Measurements from ENCODE around the gene ATXN7. TPM values are rescaled to one million over a fixed set of nuclear protein-coding genes. Genes with fewer than 3 reads are reported as not detected.

The ATXN7 gene
- total and polyA plus RNA-seq, 2 of the 13 experiments (the other 11 are each of a cell fraction or from before 2014, with no cell fraction given), result 13.8 to 20.0 TPM

GRCh38 chr3:63967675-63968611 lies 104.3 kb downstream of the ATXN7 start (continued):
- TF ChIP-seq HMG20A (CRISPR knock-in tag; IDR thresholded peaks at IDR 0.05; ENCODE audit: borderline replicate concordance) (no peak), NFAT5 (CRISPR knock-in tag; IDR thresholded peaks at IDR 0.05) (no peak), CENPBD1 (CRISPR knock-in tag; IDR thresholded peaks at IDR 0.05; ENCODE audit: borderline replicate concordance, low read depth) (no peak), NFRKB (IDR thresholded peaks at IDR 0.05) (no peak), SP1 (IDR thresholded peaks at IDR 0.05) (no peak), SP1 (CRISPR knock-in tag; IDR thresholded peaks at IDR 0.05) (no peak), ZFP36 (IDR thresholded peaks at IDR 0.05; ENCODE audit: borderline replicate concordance, low read depth, low read length, partially characterized antibody) (no peak), PAWR (CRISPR knock-in tag; IDR thresholded peaks at IDR 0.05; ENCODE audit: borderline replicate concordance) (no peak), CREB3 (CRISPR knock-in tag; IDR thresholded peaks at IDR 0.05) (no peak), NAIF1 (CRISPR knock-in tag; IDR thresholded peaks at IDR 0.05; ENCODE audit: borderline replicate concordance) (no peak), ZNF710 (CRISPR knock-in tag; IDR thresholded peaks at IDR 0.05; ENCODE audit: borderline replicate concordance) (peak; percentile 70; the same call in 1 of the 2 replicates), PHF8 (CRISPR knock-in tag; IDR thresholded peaks at IDR 0.05) (peak; percentile 69)

Data from HepG2 (cell line).